K562 treated with DMSO at 1 percent for 48 hours (cell line): ENCODE results near the gene EAF2. TPM values are rescaled to one million over a fixed set of nuclear protein-coding genes. Genes with fewer than 3 reads are reported as not detected.

Experiments
- total RNA-seq: library from RNA; unstranded; fragments of 300-600 nt; gene quantifications from 2 replicates; pipeline ENCODE4 v1.2.3, GENCODE V29; 2022; ENCODE audit warnings: low replicate concordance; ENCODE audit errors: extremely low read depth

Gene EAF2
- total RNA-seq, result not detected in 2 replicates

GRCh38 chr3:121834671-121835464 lies at the start of gene EAF2, which contains the start of gene IQCB1:
Gene EAF2 (plus strand): TSS chr3:121835209. CDS start chr3:121835286, 77 bp downstream.
Gene IQCB1 (minus strand): TSS chr3:121835060. CDS start chr3:121828960, 6,100 bp downstream.

GRCh38 chr3:121894301-121894990 lies 59.4 kb downstream of the EAF2 start, which contains the start of gene SLC15A2:
Gene SLC15A2 (plus strand): TSS chr3:121894401. CDS start chr3:121894477, 76 bp downstream.

Other genes starting within 250 kb of the EAF2 start
- gene FBXO40, start 241.8 kb upstream of the EAF2 start, total RNA-seq, result not detected in 2 replicates
- gene HCLS1, start 174.3 kb upstream of the EAF2 start, total RNA-seq, result not detected in 2 replicates
- not detected in 2 replicates for gene GOLGB1, start 85.5 kb upstream of the EAF2 start, total RNA-seq
- gene IQCB1, start 149 bp upstream of the EAF2 start, total RNA-seq, result not detected in 2 replicates
- gene SLC15A2, start 59.2 kb downstream of the EAF2 start, total RNA-seq, result not detected in 2 replicates
- gene ILDR1, start 187.0 kb downstream of the EAF2 start, total RNA-seq, result not detected in 2 replicates
- gene CD86, start 220.2 kb downstream of the EAF2 start, total RNA-seq, result not detected in 2 replicates